DOHH2 (cell line): ENCODE results near the gene SGO1.

Source experiments
- CTCF ChIP-seq: fragments of 200-600 bp; sonication (generic); IDR thresholded peaks from one replicate; pipeline ENCODE4 v1.5.1; 2014; ENCODE audit warnings: antibody characterized with exemption, mild to moderate bottlenecking, low read depth, low read length; ENCODE audit not compliant: poor library complexity, severe bottlenecking
- EZH2phosphoT487 ChIP-seq: fragments of 200-600 bp; sonication (generic); IDR thresholded peaks from 2 replicates; pipeline ENCODE4 v1.6.1; 2017; ENCODE audit warnings: borderline replicate concordance, mild to moderate bottlenecking, antibody characterized with exemption, low read length, moderate library complexity, mixed read lengths

- no peak for TF ChIP-seq CTCF
- TF ChIP-seq EZH2phosphoT487, result no peak
Measured at GRCh38 chr3:20181276-20181675, 4.7 kb downstream of the SGO1 start.
